ENCODE data around the gene HYAL3.

HYAL3 gene

GRCh38 chr3:50288387-50289007, 10.7 kb downstream of the HYAL3 start:
- TF ChIP-seq CTCF (IDR thresholded peaks at IDR 0.05) = no peak

GRCh38 chr3:50287262-50287661, 11.9 kb downstream of the HYAL3 start:
- TF ChIP-seq CTCF (IDR thresholded peaks at IDR 0.05) = no peak

GRCh38 chr3:50286322-50287227, 12.6 kb downstream of the HYAL3 start:
- TF ChIP-seq CTCF (IDR thresholded peaks at IDR 0.05) = no peak

- TF ChIP-seq CTCF (IDR thresholded peaks at IDR 0.05) = no peak
These were observed 19.8 kb downstream of the HYAL3 start for GRCh38 chr3:50279255-50280016.

GRCh38 chr3:50278880-50279224, 20.4 kb downstream of the HYAL3 start, which contains the start of gene LSMEM2:
Gene LSMEM2 (plus strand): TSS chr3:50279087. CDS start chr3:50279114, 27 bp downstream.
- TF ChIP-seq CTCF (IDR thresholded peaks at IDR 0.05) = no peak

- no peak for TF ChIP-seq CTCF (IDR thresholded peaks at IDR 0.05)
These were observed 20.9 kb downstream of the HYAL3 start for GRCh38 chr3:50278123-50278879.

GRCh38 chr3:50276762-50277101, 22.5 kb downstream of the HYAL3 start:
- no peak for TF ChIP-seq CTCF (IDR thresholded peaks at IDR 0.05)
